Measurements from ENCODE around the gene RUNX2. TPM values are rescaled to one million over a fixed set of nuclear protein-coding genes. Genes with fewer than 3 reads are reported as not detected.
A peak's percentile ranks its signal among the peaks of the same experiment; 100 is the strongest.

Gene RUNX2
- total and polyA plus RNA-seq, 9 of the 15 experiments (the other 6 are each of a cell fraction or from before 2014, with no cell fraction given): 0.29 to 1.00 (median 0.43) TPM

- TF ChIP-seq ZNF639 (CRISPR knock-in tag; conservative IDR thresholded peaks at IDR 0.05 in 1 of 2, IDR thresholded peaks at IDR 0.05 in 1 of 2) (no peak), RUNX1 (IDR thresholded peaks at IDR 0.05; ENCODE audit: low read depth) (no peak), CREB1 (IDR thresholded peaks at IDR 0.05) (no peak), CREB1 (CRISPR knock-in tag; IDR thresholded peaks at IDR 0.05) (no peak), EGR1 (conservative IDR thresholded peaks at IDR 0.05) (no peak), POU5F1 (IDR thresholded peaks at IDR 0.05; ENCODE audit: borderline replicate concordance, low read depth, low read length, partially characterized antibody) (no peak), KAT7 (CRISPR knock-in tag; IDR thresholded peaks at IDR 0.05; ENCODE audit: borderline replicate concordance) (no peak), SMAD2 (IDR thresholded peaks at IDR 0.05; ENCODE audit: low read depth, low read length) (no peak), ZNF12 (CRISPR knock-in tag; IDR thresholded peaks at IDR 0.05) (no peak), SNAPC5 (CRISPR knock-in tag; IDR thresholded peaks at IDR 0.05) (no peak), ZNF766 (CRISPR knock-in tag; conservative IDR thresholded peaks at IDR 0.05) (peak; percentile 33; the same call in 1 of the 2 replicates), NRF1 (conservative IDR thresholded peaks at IDR 0.05 in 1 of 2, IDR thresholded peaks at IDR 0.05 in 1 of 2) (no peak), TSC22D4 (tag; IDR thresholded peaks at IDR 0.05) (no peak), CHD2 (IDR thresholded peaks at IDR 0.05; ENCODE audit: low read depth, low read length) (no peak), DMBX1 (CRISPR knock-in tag; IDR thresholded peaks at IDR 0.05; ENCODE audit: borderline replicate concordance) (0 out of 2 replicates have a peak, but pooled peaks have one; percentile 5)
Measured at GRCh38 chr6:45439459-45439858, 111.3 kb downstream of the RUNX2 start (continued).

Data from K562 (cell line).